Measurements from ENCODE around the gene S1PR2. TPM values are rescaled to one million over a fixed set of nuclear protein-coding genes. Genes with fewer than 3 reads are reported as not detected.

The S1PR2 gene
- total and polyA plus RNA-seq, 4 donors = 1.2 to 4.8 (median 3.3) TPM

DNA sequence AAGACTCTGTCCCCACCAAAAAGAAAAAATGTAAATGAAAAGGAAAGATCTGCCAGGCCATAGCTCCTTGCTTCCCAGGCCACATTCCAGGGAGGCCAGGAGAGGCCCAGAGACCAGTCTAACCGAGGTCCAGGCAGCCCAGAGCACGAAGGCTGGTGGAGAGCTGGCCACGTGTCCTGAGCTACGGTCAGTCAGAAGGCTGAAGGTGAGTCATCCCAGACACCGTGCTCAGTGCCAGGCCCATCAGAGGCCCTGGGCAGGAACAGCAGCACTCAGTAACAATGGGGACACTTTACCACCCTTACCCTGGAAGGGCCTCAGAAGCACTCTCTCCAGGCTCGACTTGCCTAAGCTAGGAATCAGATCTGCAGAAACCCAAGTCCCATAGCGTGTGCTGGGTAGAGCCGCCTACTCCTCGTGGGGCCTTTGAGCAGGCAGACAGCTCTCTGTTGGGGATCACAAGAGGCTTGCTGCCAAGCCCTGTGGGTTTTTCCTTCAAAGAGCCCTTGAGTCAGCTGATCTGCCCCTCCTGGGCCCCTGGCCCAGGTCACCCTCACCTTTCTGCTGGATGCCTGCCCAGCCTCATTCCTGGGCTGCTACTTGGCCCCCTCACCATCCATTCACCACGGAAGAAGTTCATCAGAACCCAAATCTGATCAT, 24.8 kb downstream of the S1PR2 start:
- Histone ChIP-seq H3K4me1 (ENCODE audit: control insufficient read depth in 4 of 4, insufficient read depth in 4 of 4, low read length in 3 of 4) (no peaks in the 10 kb centered on the region), H3K27me3 (ENCODE audit: control insufficient read depth in 4 of 4, insufficient read depth in 4 of 4, low read length in 3 of 4) (no peaks in the 10 kb centered on the region), H3K9me3 (ENCODE audit: control insufficient read depth in 4 of 4, low read length in 3 of 4) (no peaks in the 10 kb centered on the region), H3K27ac (ENCODE audit: low read depth in 1 of 2, low read length in 2 of 2) (no peak overlapping the region), H3K4me3 (ENCODE audit: low read depth in 1 of 3, low read length in 3 of 3) (no peak overlapping the region), H3K36me3 (ENCODE audit: control insufficient read depth in 4 of 4, insufficient read depth in 3 of 4, low read depth in 1 of 4, low read length in 3 of 4) (no peaks in the 10 kb centered on the region), H3K9ac (ENCODE audit: low read depth in 1 of 2, low read length in 2 of 2) (no peak overlapping the region)
- DNase-seq (ENCODE audit: low spot score) = no peak
- WGBS = 93% methylated on average over 10 of the region's 10 CpGs
- TF ChIP-seq HNF4G (IDR thresholded peaks at IDR 0.05) (no peak), RXRA (IDR thresholded peaks at IDR 0.05) (no peak), YY1 (IDR thresholded peaks at IDR 0.05) (no peak), FOXA1 (IDR thresholded peaks at IDR 0.05) (no peak), EGR1 (IDR thresholded peaks at IDR 0.05; ENCODE audit: low read depth in 2 of 2) (no peak), SP1 (IDR thresholded peaks at IDR 0.05) (no peak), FOXA2 (IDR thresholded peaks at IDR 0.05) (no peak), NR2F2 (IDR thresholded peaks at IDR 0.05) (no peak), MAX (IDR thresholded peaks at IDR 0.05) (no peak), GABPA (IDR thresholded peaks at IDR 0.05 in 1 of 2, conservative IDR thresholded peaks at IDR 0.05 in 1 of 2) (no peak), JUND (IDR thresholded peaks at IDR 0.05) (no peak), RAD21 (IDR thresholded peaks at IDR 0.05) (no peak), TAF1 (conservative IDR thresholded peaks at IDR 0.05) (no peak), HNF4A (conservative IDR thresholded peaks at IDR 0.05) (no peak)
- TF ChIP-seq, protein P1, sequence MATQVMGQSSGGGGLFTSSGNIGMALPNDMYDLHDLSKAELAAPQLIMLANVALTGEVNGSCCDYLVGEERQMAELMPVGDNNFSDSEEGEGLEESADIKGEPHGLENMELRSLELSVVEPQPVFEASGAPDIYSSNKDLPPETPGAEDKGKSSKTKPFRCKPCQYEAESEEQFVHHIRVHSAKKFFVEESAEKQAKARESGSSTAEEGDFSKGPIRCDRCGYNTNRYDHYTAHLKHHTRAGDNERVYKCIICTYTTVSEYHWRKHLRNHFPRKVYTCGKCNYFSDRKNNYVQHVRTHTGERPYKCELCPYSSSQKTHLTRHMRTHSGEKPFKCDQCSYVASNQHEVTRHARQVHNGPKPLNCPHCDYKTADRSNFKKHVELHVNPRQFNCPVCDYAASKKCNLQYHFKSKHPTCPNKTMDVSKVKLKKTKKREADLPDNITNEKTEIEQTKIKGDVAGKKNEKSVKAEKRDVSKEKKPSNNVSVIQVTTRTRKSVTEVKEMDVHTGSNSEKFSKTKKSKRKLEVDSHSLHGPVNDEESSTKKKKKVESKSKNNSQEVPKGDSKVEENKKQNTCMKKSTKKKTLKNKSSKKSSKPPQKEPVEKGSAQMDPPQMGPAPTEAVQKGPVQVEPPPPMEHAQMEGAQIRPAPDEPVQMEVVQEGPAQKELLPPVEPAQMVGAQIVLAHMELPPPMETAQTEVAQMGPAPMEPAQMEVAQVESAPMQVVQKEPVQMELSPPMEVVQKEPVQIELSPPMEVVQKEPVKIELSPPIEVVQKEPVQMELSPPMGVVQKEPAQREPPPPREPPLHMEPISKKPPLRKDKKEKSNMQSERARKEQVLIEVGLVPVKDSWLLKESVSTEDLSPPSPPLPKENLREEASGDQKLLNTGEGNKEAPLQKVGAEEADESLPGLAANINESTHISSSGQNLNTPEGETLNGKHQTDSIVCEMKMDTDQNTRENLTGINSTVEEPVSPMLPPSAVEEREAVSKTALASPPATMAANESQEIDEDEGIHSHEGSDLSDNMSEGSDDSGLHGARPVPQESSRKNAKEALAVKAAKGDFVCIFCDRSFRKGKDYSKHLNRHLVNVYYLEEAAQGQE (IDR thresholded peaks at IDR 0.05) = no peak
- TF ChIP-seq, protein P2, sequence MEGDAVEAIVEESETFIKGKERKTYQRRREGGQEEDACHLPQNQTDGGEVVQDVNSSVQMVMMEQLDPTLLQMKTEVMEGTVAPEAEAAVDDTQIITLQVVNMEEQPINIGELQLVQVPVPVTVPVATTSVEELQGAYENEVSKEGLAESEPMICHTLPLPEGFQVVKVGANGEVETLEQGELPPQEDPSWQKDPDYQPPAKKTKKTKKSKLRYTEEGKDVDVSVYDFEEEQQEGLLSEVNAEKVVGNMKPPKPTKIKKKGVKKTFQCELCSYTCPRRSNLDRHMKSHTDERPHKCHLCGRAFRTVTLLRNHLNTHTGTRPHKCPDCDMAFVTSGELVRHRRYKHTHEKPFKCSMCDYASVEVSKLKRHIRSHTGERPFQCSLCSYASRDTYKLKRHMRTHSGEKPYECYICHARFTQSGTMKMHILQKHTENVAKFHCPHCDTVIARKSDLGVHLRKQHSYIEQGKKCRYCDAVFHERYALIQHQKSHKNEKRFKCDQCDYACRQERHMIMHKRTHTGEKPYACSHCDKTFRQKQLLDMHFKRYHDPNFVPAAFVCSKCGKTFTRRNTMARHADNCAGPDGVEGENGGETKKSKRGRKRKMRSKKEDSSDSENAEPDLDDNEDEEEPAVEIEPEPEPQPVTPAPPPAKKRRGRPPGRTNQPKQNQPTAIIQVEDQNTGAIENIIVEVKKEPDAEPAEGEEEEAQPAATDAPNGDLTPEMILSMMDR (IDR thresholded peaks at IDR 0.05; ENCODE audit: low read depth, low read length, missing input control) = no peak
- TF ChIP-seq, protein P3, sequence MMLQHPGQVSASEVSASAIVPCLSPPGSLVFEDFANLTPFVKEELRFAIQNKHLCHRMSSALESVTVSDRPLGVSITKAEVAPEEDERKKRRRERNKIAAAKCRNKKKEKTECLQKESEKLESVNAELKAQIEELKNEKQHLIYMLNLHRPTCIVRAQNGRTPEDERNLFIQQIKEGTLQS (IDR thresholded peaks at IDR 0.05) = no peak
- TF ChIP-seq, protein P4, sequence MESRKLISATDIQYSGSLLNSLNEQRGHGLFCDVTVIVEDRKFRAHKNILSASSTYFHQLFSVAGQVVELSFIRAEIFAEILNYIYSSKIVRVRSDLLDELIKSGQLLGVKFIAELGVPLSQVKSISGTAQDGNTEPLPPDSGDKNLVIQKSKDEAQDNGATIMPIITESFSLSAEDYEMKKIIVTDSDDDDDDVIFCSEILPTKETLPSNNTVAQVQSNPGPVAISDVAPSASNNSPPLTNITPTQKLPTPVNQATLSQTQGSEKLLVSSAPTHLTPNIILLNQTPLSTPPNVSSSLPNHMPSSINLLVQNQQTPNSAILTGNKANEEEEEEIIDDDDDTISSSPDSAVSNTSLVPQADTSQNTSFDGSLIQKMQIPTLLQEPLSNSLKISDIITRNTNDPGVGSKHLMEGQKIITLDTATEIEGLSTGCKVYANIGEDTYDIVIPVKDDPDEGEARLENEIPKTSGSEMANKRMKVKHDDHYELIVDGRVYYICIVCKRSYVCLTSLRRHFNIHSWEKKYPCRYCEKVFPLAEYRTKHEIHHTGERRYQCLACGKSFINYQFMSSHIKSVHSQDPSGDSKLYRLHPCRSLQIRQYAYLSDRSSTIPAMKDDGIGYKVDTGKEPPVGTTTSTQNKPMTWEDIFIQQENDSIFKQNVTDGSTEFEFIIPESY (IDR thresholded peaks at IDR 0.05) = no peak
